HG03095 (cell line): Measurements from ENCODE around the gene FAM98B.
A peak's percentile ranks its signal among the peaks of the same experiment; 100 is the strongest.

Experiments used
- ATAC-seq: cut with Tn5 transposase; IDR thresholded peaks from one replicate; pipeline ENCODE4 v1.9.1; 2021; ENCODE audit warnings: moderate library complexity; ENCODE audit not compliant: unreplicated experiment

Gene FAM98B

DNA sequence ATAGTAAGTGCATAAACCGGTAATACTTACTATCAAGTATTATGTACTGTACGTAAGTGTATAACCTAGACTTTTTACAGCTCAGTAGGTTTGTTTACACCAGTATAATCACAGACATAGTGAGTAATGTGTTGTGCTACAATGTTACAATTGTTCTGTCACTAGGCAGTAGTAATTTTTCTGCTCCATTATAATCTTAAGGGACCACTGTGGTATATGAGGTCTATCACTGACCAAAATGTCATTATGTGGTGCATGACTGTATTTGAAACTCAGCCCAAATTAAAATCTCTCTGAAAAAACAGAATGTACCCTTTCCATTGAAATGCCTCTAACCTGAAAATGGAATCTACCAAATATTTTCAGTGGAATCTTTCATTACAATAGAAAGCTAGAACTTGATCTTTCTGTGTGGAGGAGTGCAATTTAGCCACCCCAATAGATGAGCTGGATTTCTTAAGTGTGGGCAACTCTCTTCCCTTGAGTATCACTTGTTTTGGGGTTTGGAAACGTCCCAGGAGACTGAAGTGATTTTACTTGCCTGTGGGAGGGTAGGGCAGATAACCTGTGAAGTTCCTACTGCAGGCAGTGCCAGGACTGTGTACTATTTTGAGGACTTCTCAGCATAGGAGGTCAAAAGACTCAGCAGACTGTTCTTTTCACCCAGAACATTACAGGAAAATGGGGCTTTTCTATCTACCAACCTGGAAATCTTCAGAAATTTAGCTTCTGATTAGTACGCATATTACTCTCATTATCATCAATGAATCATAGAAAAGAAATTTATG lies 50.9 kb downstream of the FAM98B start:
- ATAC-seq, result no peak

- ATAC-seq, result no peak
Observed at GRCh38 chr15:38506997-38507396, 53.1 kb downstream of the FAM98B start.

GRCh38 chr15:38507570-38507969 lies 53.6 kb downstream of the FAM98B start:
- no peak for ATAC-seq

DNA sequence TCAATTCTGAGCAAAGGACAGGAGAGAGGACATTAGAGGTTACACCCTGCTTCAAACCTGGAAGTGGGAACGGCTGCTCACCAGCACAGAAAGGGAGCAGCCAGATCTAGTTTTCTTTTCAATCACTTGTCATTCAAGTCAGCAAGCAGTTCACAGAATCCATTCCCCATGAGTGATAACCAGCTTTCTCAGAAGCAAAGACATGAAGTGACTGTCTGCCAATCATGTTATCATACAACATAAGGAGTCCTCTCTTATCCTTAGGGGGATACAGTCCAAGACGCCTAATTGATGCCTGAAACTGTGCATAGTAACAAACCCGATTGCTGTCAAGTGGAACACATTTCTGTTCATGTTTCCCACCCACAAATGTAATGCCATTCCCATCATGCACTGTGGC lies 54.7 kb downstream of the FAM98B start:
- ATAC-seq, result peak; percentile 69

GRCh38 chr15:38509152-38509551 lies 55.2 kb downstream of the FAM98B start:
- ATAC-seq, result no peak

GRCh38 chr15:38512901-38513300 lies 59.0 kb downstream of the FAM98B start:
- no peak for ATAC-seq

GRCh38 chr15:38514601-38515000 lies 60.7 kb downstream of the FAM98B start:
- ATAC-seq, result peak; percentile 78

DNA sequence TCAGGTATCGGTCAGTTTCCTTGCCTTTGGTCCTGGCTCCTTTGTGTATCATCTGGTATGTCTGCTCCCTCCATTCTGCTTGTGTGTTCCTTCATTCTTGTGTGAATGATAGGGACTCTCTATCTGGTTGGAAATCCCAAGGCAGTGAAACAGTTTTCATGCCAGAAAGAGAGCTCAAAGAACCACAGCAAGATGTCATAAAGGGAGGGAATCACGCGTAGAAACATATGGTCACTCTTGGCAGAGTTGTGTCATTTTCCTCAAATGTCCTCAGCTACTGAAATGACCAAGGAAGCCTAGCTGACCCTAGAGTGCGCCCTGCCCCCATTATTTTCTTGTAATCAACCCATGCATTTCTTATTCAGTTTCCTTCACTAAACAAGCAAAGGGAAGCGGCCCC lies 62.7 kb downstream of the FAM98B start:
- ATAC-seq, result no peak

DNA sequence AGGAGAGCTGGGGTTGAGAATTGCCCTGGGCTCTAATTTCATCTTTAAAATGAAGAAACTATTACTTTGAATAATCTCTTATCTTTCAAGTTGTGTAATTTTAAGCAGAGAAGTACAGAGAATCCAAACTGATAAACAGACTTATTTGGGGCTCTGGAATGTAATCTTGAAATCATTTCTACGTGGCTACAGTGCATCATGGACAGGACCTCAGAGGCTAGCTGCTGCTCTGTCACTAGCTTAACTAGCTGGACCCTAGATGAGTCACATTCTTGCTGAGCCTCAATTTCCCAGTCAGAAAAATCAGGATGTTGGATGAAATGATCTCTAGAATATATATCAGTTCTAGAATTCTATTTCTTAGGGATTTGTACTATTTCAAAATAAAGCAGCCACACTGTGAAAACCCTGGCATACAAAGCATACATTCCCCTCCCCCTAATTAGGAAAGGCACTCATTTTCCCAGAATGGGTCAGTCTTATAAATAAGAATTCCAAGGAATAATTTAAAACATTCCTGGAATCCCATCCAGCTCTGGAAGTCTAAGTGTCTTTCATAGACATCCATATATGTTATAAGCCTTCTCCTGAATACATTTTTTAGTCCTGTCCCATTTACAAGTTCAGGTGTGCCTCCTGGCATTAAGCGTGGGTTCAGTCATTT lies 63.5 kb downstream of the FAM98B start:
- no peak for ATAC-seq

DNA sequence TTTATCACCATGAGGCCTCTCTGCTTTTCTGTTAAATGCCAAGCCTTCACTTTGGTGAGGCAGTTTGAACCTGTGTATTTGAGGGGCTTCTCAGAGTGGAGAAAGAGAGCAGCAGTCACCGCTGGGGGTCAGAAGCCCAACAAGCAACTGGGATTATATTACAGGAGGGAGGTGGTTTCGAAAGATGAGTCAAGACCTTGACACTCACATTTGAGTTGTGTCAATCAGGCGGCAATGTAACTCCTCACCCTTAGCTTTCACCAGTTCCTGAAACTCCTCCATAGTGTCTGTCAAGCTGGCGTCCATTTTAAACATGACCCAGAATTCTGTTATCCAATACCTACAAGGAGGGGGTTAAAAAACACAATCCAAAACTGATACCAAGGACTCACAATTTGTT lies 64.2 kb downstream of the FAM98B start:
- ATAC-seq, result no peak

- no peak for ATAC-seq
Observed at GRCh38 chr15:38520035-38520434, 66.1 kb downstream of the FAM98B start.

DNA sequence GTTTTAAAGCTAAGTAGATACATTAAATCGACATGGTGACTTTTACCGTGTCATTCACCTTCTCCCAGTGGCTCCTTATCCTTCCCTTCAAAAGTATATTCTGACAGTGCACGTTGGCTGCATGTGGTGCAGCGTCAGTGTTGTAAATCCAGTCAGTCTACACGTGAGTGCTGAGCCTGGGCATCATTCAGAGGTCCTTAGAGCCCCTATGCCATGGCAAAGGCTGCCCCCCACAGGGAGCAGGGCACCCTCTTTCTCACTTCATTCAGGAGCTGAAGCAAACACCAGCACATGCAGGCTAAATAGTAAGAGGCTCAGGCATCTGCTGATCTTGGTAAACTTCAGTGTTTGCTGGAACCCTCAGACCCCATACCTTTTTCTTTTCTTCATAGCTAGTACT lies 67.4 kb downstream of the FAM98B start:
- ATAC-seq, result no peak

GRCh38 chr15:38522922-38523321 lies 69.0 kb downstream of the FAM98B start:
- ATAC-seq, result no peak

DNA sequence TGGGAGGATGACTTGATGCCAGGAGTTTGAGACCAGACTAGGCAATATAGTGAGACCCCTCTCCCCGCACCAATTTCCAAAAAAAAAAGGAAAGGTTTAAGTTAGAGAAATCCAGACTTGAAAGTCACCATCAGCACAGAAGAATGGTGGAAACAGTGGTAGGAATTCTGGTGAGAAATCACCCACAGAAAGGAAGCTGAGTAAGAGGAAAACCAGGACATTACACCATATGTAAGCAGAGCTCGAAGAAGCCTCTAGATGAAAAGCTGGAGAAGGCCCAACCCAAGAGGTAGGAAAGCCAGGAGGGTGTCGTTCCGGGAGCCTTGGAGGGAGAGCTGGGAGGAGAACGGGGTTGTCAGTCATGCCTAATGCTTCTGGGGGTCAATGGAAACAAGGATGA lies 70.2 kb downstream of the FAM98B start:
- no peak for ATAC-seq

DNA sequence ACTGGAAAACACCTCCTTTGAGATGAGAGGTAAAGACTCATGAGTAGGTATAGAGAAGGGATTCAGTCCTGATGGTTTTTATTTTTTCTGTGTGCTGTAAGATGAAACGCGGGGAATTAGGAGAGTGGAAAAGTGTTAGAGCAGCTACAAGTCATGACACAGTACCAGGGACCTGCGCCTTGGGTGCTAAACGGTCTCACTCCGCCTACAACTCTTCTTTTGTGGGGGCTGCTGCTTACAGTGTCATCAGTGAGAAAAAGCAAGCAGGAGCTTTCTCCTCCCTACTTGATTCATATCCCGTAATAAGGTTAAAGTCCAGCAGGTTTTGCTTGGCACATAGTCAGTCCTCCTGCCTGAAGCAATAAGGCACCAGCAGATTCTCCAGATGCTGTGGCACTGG lies 71.6 kb downstream of the FAM98B start:
- ATAC-seq, result no peak

- no peak for ATAC-seq
Observed at GRCh38 chr15:38526158-38526557, 72.2 kb downstream of the FAM98B start.

GRCh38 chr15:38528294-38528693 lies 74.4 kb downstream of the FAM98B start:
- ATAC-seq, result no peak

GRCh38 chr15:38530113-38530512 lies 76.2 kb downstream of the FAM98B start:
- ATAC-seq, result no peak

- no peak for ATAC-seq
Observed at GRCh38 chr15:38531509-38531908, 77.6 kb downstream of the FAM98B start.

- ATAC-seq, result no peak
Observed at GRCh38 chr15:38532728-38533127, 78.8 kb downstream of the FAM98B start.

- no peak for ATAC-seq
Observed at GRCh38 chr15:38533416-38533915, 79.5 kb downstream of the FAM98B start.

DNA sequence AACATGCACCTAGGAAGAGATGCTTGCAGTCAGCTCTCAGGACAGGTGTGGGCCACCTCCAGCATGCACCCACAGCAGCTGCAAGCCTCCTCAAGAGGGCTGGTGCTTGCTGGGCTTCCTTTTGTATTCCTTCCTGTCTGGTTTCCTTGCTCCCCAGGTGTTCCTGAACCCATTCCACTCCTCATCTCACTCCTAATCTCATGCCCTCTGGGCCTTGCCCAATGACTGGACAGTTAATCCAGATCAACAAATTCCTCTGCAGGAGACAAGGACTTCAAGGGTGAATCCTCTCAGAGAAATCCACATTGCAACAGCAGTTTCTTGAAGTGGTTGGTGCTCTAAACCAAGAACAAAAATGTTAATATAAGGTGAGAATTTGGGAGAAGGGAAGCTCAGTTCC lies 80.0 kb downstream of the FAM98B start:
- no peak for ATAC-seq
